ENCODE measurements around the gene PTPRG.

The PTPRG gene

DNA sequence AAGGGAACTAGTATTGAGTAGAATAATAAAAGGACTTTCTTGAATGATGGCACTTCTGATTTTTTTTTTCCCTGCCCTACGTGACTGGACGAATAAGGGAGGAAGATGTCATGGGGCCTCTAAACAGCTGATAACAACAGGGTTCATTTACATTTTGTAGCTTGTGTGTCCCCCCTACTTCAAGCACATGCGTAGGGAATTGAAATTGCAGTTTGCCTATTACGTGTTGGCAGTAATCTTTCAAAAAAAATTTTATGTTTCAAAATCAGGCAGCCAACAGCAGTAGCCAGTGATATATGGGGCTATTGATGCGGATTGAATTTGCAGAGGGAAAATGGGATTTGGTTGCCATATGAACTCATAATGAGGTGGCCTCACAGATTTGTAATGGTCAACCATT, 58.7 kb downstream of the PTPRG start:
- no peak overlapping the region for H3K4me3 ChIP-seq (ENCODE audit: low read depth, low read length)
- no peak for DNase-seq (ENCODE audit: low read depth)
- TF ChIP-seq, protein P1, sequence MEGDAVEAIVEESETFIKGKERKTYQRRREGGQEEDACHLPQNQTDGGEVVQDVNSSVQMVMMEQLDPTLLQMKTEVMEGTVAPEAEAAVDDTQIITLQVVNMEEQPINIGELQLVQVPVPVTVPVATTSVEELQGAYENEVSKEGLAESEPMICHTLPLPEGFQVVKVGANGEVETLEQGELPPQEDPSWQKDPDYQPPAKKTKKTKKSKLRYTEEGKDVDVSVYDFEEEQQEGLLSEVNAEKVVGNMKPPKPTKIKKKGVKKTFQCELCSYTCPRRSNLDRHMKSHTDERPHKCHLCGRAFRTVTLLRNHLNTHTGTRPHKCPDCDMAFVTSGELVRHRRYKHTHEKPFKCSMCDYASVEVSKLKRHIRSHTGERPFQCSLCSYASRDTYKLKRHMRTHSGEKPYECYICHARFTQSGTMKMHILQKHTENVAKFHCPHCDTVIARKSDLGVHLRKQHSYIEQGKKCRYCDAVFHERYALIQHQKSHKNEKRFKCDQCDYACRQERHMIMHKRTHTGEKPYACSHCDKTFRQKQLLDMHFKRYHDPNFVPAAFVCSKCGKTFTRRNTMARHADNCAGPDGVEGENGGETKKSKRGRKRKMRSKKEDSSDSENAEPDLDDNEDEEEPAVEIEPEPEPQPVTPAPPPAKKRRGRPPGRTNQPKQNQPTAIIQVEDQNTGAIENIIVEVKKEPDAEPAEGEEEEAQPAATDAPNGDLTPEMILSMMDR (IDR thresholded peaks at IDR 0.05; ENCODE audit: insufficient read depth, low read depth, low read length, missing control alignments): no peak

DNA sequence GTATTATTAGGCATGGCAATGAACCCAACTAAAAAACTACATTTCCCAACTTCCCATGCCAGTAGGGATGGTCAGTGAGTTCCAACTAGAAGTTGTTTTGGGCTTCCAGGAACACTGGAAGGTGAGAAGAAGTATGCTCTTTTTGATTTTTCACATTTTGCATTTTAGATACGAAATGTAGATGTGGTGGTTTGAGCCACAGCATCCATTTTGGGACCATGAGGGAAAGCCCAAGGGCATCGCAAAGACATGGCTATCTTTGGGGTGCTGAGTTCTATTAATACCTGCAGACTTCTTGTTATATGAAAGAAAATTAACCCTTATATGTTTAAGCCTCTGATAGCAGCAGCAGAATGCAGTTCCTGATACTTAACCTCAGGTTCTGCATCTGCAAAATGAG, 62.9 kb downstream of the PTPRG start:
- H3K4me3 ChIP-seq (ENCODE audit: low read depth, low read length): no peak overlapping the region
- DNase-seq (ENCODE audit: low read depth): no peak
- TF ChIP-seq, protein P1 (IDR thresholded peaks at IDR 0.05; ENCODE audit: insufficient read depth, low read depth, low read length, missing control alignments): no peak

DNA sequence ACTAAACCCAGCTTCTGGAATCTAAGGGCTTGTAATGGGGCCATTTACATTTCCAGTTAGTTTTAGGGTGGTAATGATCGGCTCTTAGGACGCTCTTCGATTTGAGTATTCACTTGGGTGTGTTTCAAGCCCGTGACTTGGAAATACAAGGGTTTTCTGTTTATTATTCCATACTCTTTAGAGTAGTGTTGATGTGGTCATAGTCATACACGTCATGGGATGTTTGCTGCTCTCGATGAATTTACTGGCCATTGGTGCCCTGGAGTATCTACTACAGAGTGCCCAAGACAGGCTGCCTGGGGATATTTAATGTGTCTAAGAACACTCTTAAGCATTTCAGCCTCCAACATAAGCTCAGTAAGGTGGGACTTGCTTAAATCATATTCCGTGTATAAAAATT, 64.1 kb downstream of the PTPRG start:
- DNase-seq (ENCODE audit: low read depth): no peak
- no peak overlapping the region for H3K4me3 ChIP-seq (ENCODE audit: low read depth, low read length)
- TF ChIP-seq, protein P1 (IDR thresholded peaks at IDR 0.05; ENCODE audit: insufficient read depth, low read depth, low read length, missing control alignments): no peak

DNA sequence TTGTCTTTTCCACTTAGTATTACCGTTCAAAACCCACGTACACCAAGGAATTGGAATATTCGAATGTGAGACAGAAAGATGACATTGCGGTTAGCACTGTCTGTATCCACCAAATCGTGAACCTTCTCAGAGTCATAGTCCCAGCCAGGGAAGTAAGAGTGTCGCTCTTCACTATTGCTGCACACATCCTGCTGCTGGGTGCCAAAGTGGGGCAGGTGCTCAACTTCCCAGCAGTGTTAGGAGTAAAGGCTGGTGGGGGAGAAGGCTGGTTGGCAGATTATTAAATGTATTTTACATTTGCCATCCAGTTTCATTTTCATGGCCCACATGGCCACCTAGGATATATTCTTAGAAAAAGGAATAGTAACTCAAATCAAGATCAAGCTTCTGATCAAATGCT, 65.1 kb downstream of the PTPRG start:
- H3K4me3 ChIP-seq (ENCODE audit: low read depth, low read length): no peak overlapping the region
- TF ChIP-seq, protein P1 (IDR thresholded peaks at IDR 0.05; ENCODE audit: insufficient read depth, low read depth, low read length, missing control alignments): no peak
- no peak for DNase-seq (ENCODE audit: low read depth)

DNA sequence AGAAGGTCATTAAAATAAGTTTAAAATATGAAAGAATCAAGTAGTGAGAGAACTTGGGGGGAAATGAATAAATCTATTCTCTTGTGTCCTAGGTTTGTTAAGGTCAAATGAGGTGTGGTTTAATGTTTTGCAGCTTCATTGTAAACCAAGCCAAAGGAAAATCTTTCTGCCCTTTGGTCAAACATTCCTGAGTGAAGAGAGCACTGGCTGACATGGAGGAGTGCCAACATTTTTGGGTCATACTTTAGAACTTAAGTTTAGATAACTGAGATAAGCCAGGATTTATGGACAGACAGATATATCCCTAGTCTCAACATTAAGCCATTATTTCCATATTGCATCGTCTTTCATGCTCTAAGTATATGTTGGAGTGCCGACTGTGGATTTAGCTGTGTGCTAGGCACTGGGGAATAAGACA, 66.4 kb downstream of the PTPRG start:
- no peak overlapping the region for H3K4me3 ChIP-seq (ENCODE audit: low read depth, low read length)
- DNase-seq (ENCODE audit: low read depth): no peak
- TF ChIP-seq, protein P1 (IDR thresholded peaks at IDR 0.05; ENCODE audit: insufficient read depth, low read depth, low read length, missing control alignments): no peak

DNA sequence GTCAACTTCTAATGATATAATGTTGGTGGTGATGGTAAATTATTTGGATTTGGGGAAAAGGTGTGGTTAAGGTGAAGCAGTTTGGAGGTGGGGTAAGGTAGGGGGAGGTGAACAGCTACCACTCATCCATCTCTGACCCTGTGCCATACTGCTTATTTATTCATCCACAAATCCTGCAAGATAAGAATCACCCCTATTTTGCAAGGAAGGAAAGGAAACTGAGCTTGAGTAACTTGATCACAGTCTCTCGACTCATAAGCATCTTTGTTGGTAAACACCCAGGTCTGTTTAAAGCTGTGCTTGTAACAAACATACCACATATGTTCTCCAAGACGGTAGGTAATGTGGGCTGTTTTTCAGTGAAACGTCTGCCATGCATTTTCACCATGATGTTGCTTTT, 67.3 kb downstream of the PTPRG start:
- TF ChIP-seq, protein P1 (IDR thresholded peaks at IDR 0.05; ENCODE audit: insufficient read depth, low read depth, low read length, missing control alignments): no peak
- H3K4me3 ChIP-seq (ENCODE audit: low read depth, low read length): no peak overlapping the region
- no peak for DNase-seq (ENCODE audit: low read depth)

DNA sequence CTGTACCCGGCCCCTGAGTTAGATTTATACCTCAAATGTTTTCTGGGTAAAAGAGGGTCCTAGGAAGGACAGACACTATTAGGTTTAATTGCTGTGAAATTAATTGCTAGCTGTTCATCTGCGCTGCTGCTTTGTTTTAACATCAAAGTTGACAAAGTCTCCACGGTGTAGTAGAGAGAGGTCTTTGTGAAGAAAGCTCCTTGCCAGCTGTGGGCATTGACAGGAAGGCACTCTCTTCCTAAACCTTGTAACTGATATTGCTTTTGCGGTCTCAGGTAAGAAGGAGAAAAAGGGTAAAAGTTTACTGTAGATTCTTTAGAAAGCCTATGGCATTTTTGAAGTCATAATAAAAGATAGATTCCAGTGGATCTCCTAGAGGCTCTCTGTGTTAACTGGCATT, 68.1 kb downstream of the PTPRG start:
- no peak overlapping the region for H3K4me3 ChIP-seq (ENCODE audit: low read depth, low read length)
- DNase-seq (ENCODE audit: low read depth): no peak
- TF ChIP-seq, protein P1 (IDR thresholded peaks at IDR 0.05; ENCODE audit: insufficient read depth, low read depth, low read length, missing control alignments): no peak

Data from GM12865 (cell line).